Stimulated activated naive CD4-positive, alpha-beta T cell treated with Interleukin-2 at 50 U/mL for 16 hours (primary cell): ENCODE results near the gene LYL1.

Experiments
- DNase-seq: peaks from one replicate; lab custom pipeline; 2025; lab: John Stamatoyannopoulos, UW

LYL1 gene

GRCh38 chr19:13129384-13129783, 26.7 kb upstream of the LYL1 start:
- DNase-seq = no peak

- DNase-seq = no peak
Observed at GRCh38 chr19:13128583-13128982, 25.9 kb upstream of the LYL1 start.

GRCh38 chr19:13127811-13128575, 25.3 kb upstream of the LYL1 start:
- DNase-seq = no peak

- no peak for DNase-seq
Observed at GRCh38 chr19:13127051-13127450, 24.4 kb upstream of the LYL1 start.

- DNase-seq = no peak
Observed at GRCh38 chr19:13122980-13123957, 20.6 kb upstream of the LYL1 start.

GRCh38 chr19:13122275-13122878, 19.7 kb upstream of the LYL1 start:
- DNase-seq = no peak

- DNase-seq = no peak
Observed at GRCh38 chr19:13121551-13122274, 19.1 kb upstream of the LYL1 start.

GRCh38 chr19:13120817-13121216, 18.2 kb upstream of the LYL1 start:
- no peak for DNase-seq

GRCh38 chr19:13120031-13120430, 17.4 kb upstream of the LYL1 start:
- DNase-seq = no peak

GRCh38 chr19:13119627-13120026, 17.0 kb upstream of the LYL1 start:
- no peak for DNase-seq

- peak; percentile 31 for DNase-seq
Observed at GRCh38 chr19:13118424-13119193, 16.0 kb upstream of the LYL1 start.

- DNase-seq = peak; percentile 88
Observed at GRCh38 chr19:13117772-13118423, 15.2 kb upstream of the LYL1 start, which contains the start of gene NACC1. Gene NACC1, plus strand, starts transcription at chr19:13118264. Its CDS starts 16,944 bp downstream, at chr19:13135208.

GRCh38 chr19:13117176-13117771, 14.6 kb upstream of the LYL1 start:
- no peak for DNase-seq

GRCh38 chr19:13116282-13117175, 13.9 kb upstream of the LYL1 start, which contains the start of gene TRMT1:
Gene TRMT1, minus strand, starts transcription at chr19:13116740. Its CDS starts 341 bp downstream, at chr19:13116399.
- peak; percentile 95 for DNase-seq

GRCh38 chr19:13115936-13116281, 13.3 kb upstream of the LYL1 start:
- no peak for DNase-seq

- DNase-seq = no peak
Observed at GRCh38 chr19:13112555-13112954, 9.9 kb upstream of the LYL1 start.

- DNase-seq = no peak
Observed at GRCh38 chr19:13110099-13110610, 7.5 kb upstream of the LYL1 start.

GRCh38 chr19:13109361-13110098, 6.9 kb upstream of the LYL1 start:
- DNase-seq = no peak
